Astrocyte (in vitro differentiated cells and primary cell): Measurements from ENCODE around the gene RBAK. TPM values are rescaled to one million over a fixed set of nuclear protein-coding genes. Genes with fewer than 3 reads are reported as not detected.

Experiments
- DNase-seq: peaks from one replicate; pipeline ENCODE4 v3.0.0-alpha.2; 2010; ENCODE audit warnings: low read depth
- FAIRE-seq: peaks from 2 replicates; lab custom pipeline; 2011; peaks lifted over from hg19 to GRCh38; lab: Jason Lieb, UNC
- H2AFZ ChIP-seq: 2 replicates; pipeline ENCODE4 v1.6.0; 2012; ENCODE audit warnings: low read depth, low read length, inconsistent platforms
- H3K27ac ChIP-seq: 2 replicates; pipeline ENCODE4 v1.5.1; 2011; ENCODE audit warnings: low read depth, low read length, inconsistent platforms
- H3K27me3 ChIP-seq: 2 replicates; pipeline ENCODE4 v1.6.0; 2011; ENCODE audit warnings: low read length, inconsistent platforms; ENCODE audit not compliant: insufficient read depth
- H3K36me3 ChIP-seq: 2 replicates; pipeline ENCODE4 v1.5.1; 2011; ENCODE audit warnings: low read length, inconsistent platforms; ENCODE audit not compliant: insufficient read depth
- H3K4me1 ChIP-seq: 2 replicates; pipeline ENCODE4 v1.5.1; 2011; ENCODE audit warnings: low read length, inconsistent platforms; ENCODE audit not compliant: insufficient read depth
- H3K4me2 ChIP-seq: 2 replicates; pipeline ENCODE4 v1.6.0; 2012; ENCODE audit warnings: low read length, inconsistent platforms
- H3K4me3 ChIP-seq: 2 replicates; pipeline ENCODE4 v1.5.1; 2011; ENCODE audit warnings: low read depth, mild to moderate bottlenecking, low read length, inconsistent platforms; ENCODE audit not compliant: insufficient read depth
- H3K79me2 ChIP-seq: 2 replicates; pipeline ENCODE4 v1.6.0; 2012; ENCODE audit warnings: mild to moderate bottlenecking, low read length, inconsistent platforms; ENCODE audit not compliant: insufficient read depth
- H3K9ac ChIP-seq: 2 replicates; pipeline ENCODE4 v1.6.0; 2012; ENCODE audit warnings: mild to moderate bottlenecking, low read length, inconsistent platforms
- H3K9me3 ChIP-seq: 2 replicates; pipeline ENCODE4 v1.5.1; 2012; ENCODE audit warnings: low read depth, mild to moderate bottlenecking, low read length, inconsistent platforms; ENCODE audit not compliant: insufficient read depth
- H4K20me1 ChIP-seq: 2 replicates; pipeline ENCODE4 v1.6.0; 2012; ENCODE audit warnings: low read length, inconsistent platforms; ENCODE audit not compliant: insufficient read depth
- H3K27ac Mint-ChIP-seq: one replicate; pipeline ENCODE4 v1.8.0; 2021; ENCODE audit warnings: mild to moderate bottlenecking, mixed read lengths; ENCODE audit not compliant: unreplicated experiment
- H3K27me3 Mint-ChIP-seq: one replicate; pipeline ENCODE4 v1.8.0; 2021; ENCODE audit warnings: low read depth, mixed read lengths; ENCODE audit not compliant: unreplicated experiment
- H3K36me3 Mint-ChIP-seq: one replicate; pipeline ENCODE4 v1.8.0; 2021; ENCODE audit warnings: low read depth, mixed read lengths; ENCODE audit not compliant: unreplicated experiment
- H3K4me1 Mint-ChIP-seq: one replicate; pipeline ENCODE4 v1.8.0; 2021; ENCODE audit warnings: low read depth, mixed read lengths; ENCODE audit not compliant: unreplicated experiment
- H3K4me3 Mint-ChIP-seq: one replicate; pipeline ENCODE4 v1.8.0; 2021; ENCODE audit warnings: mild to moderate bottlenecking, moderate library complexity, mixed read lengths; ENCODE audit not compliant: unreplicated experiment
- H3K9me3 Mint-ChIP-seq: one replicate; pipeline ENCODE4 v1.8.0; 2021; ENCODE audit warnings: mild to moderate bottlenecking, mixed read lengths; ENCODE audit not compliant: unreplicated experiment
- EZH2 ChIP-seq: IDR thresholded peaks from 2 replicates; pipeline ENCODE4 v1.6.1; 2012; ENCODE audit warnings: mild to moderate bottlenecking, low read length, inconsistent platforms; ENCODE audit not compliant: insufficient read depth
- total RNA-seq: library from RNA; stranded (reverse); gene quantifications from 2 replicates; pipeline ENCODE4 v1.2.1, GENCODE V29; 2021
- TF ChIP-seq, protein P1 (sequence below): IDR thresholded peaks from 2 replicates; pipeline ENCODE4 v1.5.1; 2011; ENCODE audit warnings: low read depth, mild to moderate bottlenecking, inconsistent platforms, low read length, moderate library complexity; ENCODE audit not compliant: insufficient read depth

Gene RBAK
- total RNA-seq, 1 donor from 2014 or later = 12.0 TPM

DNA sequence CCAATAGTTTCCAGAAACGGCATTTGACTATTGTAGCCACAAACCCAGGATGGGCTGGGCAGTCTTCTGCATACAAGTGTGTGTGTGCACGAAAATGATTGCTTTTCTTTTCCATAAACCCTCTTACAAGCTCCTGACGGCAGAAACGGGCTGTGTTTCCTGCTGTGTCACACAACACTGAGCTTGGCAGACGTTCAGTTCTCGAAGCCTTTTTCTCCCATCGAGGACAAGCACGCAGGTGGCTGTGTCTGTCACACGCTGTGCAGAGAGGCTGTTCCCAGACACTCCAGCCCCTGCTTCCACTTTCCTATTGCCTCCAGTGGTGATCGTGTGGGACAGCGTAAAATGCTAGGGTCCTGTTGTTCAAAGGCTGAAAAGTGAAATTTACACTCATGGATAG lies 32.1 kb downstream of the RBAK start:
- Mint-ChIP-seq H3K4me3 (no peak overlapping the region), H3K4me1 (no peaks in the 10 kb centered on the region), H3K27ac (no peak overlapping the region), H3K36me3 (no peaks in the 10 kb centered on the region), H3K9me3 (peaks cover 9% of the 10 kb centered on the region), H3K27me3 (peaks cover 33% of the 10 kb centered on the region)
- FAIRE-seq (no peak), DNase-seq (no peak)
- Histone ChIP-seq H3K36me3 (no peaks in the 10 kb centered on the region), H4K20me1 (no peaks in the 10 kb centered on the region), H3K9ac (no peak overlapping the region), H3K79me2 (no peaks in the 10 kb centered on the region), H3K27ac (no peak overlapping the region), H3K4me1 (no peaks in the 10 kb centered on the region), H3K4me2 (peak overlapping the region; percentile 50), H3K9me3 (no peaks in the 10 kb centered on the region), H3K4me3 (no peak overlapping the region), H3K27me3 (no peaks in the 10 kb centered on the region), H2AFZ (peak overlapping the region; percentile 34)
- TF ChIP-seq, protein P1, sequence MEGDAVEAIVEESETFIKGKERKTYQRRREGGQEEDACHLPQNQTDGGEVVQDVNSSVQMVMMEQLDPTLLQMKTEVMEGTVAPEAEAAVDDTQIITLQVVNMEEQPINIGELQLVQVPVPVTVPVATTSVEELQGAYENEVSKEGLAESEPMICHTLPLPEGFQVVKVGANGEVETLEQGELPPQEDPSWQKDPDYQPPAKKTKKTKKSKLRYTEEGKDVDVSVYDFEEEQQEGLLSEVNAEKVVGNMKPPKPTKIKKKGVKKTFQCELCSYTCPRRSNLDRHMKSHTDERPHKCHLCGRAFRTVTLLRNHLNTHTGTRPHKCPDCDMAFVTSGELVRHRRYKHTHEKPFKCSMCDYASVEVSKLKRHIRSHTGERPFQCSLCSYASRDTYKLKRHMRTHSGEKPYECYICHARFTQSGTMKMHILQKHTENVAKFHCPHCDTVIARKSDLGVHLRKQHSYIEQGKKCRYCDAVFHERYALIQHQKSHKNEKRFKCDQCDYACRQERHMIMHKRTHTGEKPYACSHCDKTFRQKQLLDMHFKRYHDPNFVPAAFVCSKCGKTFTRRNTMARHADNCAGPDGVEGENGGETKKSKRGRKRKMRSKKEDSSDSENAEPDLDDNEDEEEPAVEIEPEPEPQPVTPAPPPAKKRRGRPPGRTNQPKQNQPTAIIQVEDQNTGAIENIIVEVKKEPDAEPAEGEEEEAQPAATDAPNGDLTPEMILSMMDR = no peak
- no peak for TF ChIP-seq EZH2

DNA sequence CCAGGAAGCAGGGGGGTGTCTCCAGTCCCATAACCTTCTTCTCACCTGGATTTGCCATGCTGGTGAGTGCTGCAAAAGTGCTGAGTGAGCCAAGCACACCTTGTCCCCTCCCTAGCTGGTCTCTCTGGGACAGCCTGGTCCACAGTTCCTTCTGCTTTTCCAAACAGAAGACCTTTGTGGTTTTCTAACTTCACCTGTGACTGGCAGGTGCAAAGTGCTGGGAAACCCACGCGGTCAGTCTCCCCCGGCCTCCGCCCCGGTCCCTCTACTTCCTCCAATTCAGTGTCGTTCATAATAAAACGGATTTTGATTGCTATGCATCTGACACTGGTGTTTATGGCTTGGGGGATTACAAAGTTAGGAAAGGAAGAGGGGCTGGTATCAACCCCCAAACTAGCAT lies 37.1 kb downstream of the RBAK start:
- no peak overlapping the region for H3K27ac ChIP-seq

DNA sequence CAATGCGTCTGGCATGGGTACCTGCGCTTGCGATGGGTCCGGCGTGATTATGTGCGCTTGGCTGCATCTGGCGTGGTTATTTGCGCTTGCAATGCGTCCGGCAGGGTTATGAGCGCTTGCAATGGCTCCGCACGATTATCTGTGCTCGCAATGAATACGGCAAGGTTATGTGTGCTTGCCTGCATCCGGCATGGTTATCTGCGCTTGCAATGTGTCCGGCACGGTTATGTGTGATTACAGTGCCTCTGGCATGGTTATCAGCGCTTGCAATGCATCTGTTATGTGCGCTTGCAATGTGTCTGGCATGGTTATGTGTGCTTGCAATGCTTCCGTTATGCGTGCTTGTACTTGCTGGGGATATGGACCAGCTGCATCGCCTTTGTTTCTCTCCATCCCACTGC lies 37.7 kb downstream of the RBAK start:
- no peaks in the 10 kb centered on the region for H4K20me1 ChIP-seq
- H3K4me2 ChIP-seq = no peak overlapping the region
- FAIRE-seq (no peak), DNase-seq (no peak)
- H3K27ac ChIP-seq = no peak overlapping the region
- peaks cover 5% of the 10 kb centered on the region for H3K27me3 ChIP-seq
- H3K4me3 Mint-ChIP-seq = no peak overlapping the region
- peaks cover 45% of the 10 kb centered on the region for H3K27me3 Mint-ChIP-seq
- no peaks in the 10 kb centered on the region for H3K36me3 ChIP-seq
- H3K9ac ChIP-seq = no peak overlapping the region
- H3K4me1 ChIP-seq = no peaks in the 10 kb centered on the region
- no peaks in the 10 kb centered on the region for H3K4me1 Mint-ChIP-seq
- TF ChIP-seq, protein P1 = no peak
- TF ChIP-seq EZH2 = no peak
- no peak overlapping the region for H3K27ac Mint-ChIP-seq
- no peaks in the 10 kb centered on the region for H3K9me3 ChIP-seq
- no peaks in the 10 kb centered on the region for H3K9me3 Mint-ChIP-seq
- H2AFZ ChIP-seq = no peak overlapping the region
- H3K79me2 ChIP-seq = no peaks in the 10 kb centered on the region
- no peaks in the 10 kb centered on the region for H3K36me3 Mint-ChIP-seq
- no peak overlapping the region for H3K4me3 ChIP-seq

More for the DNA sequence above, 37.1 kb downstream of the RBAK start:
- Mint-ChIP-seq H3K27ac (no peak overlapping the region), H3K4me1 (no peaks in the 10 kb centered on the region), H3K36me3 (no peaks in the 10 kb centered on the region), H3K4me3 (no peak overlapping the region), H3K27me3 (peaks cover 49% of the 10 kb centered on the region), H3K9me3 (no peaks in the 10 kb centered on the region)
- H3K27me3 ChIP-seq = peaks cover 5% of the 10 kb centered on the region
- H4K20me1 ChIP-seq = no peaks in the 10 kb centered on the region
- no peak overlapping the region for H3K4me3 ChIP-seq
- DNase-seq = no peak
- H3K4me2 ChIP-seq = no peak overlapping the region
- no peak overlapping the region for H3K9ac ChIP-seq
- TF ChIP-seq EZH2 = no peak
- TF ChIP-seq, protein P1 = no peak
- no peaks in the 10 kb centered on the region for H3K36me3 ChIP-seq
- no peak overlapping the region for H2AFZ ChIP-seq
- H3K4me1 ChIP-seq = no peaks in the 10 kb centered on the region
- no peaks in the 10 kb centered on the region for H3K9me3 ChIP-seq
- H3K79me2 ChIP-seq = no peaks in the 10 kb centered on the region
- FAIRE-seq = no peak
